ES-I3 (cell line): ENCODE data around the gene CDK15.

Experiments
- H3K36me3 ChIP-seq: 2 replicates; pipeline ENCODE4 v1.6.1; 2013; ENCODE audit warnings: mild to moderate bottlenecking, low read length, control low read depth, moderate library complexity; ENCODE audit not compliant: insufficient read depth
- H3K4me1 ChIP-seq: 2 replicates; pipeline ENCODE4 v1.6.1; 2013; ENCODE audit warnings: mild to moderate bottlenecking, control low read depth, low read length; ENCODE audit not compliant: insufficient read depth
- H3K9ac ChIP-seq: 2 replicates; pipeline ENCODE4 v1.6.1; 2013; ENCODE audit warnings: low read depth, mild to moderate bottlenecking, low read length, moderate library complexity
- H3K9me3 ChIP-seq: 2 replicates; pipeline ENCODE4 v1.6.1; 2013; ENCODE audit warnings: mild to moderate bottlenecking, low read length, moderate library complexity; ENCODE audit not compliant: control insufficient read depth, insufficient read depth

Gene CDK15

GRCh38 chr2:201929281-201930026 lies 123.1 kb downstream of the CDK15 start:
- H3K4me1 ChIP-seq: peaks cover 23% of the 10 kb centered on the region
- no peaks in the 10 kb centered on the region for H3K36me3 ChIP-seq
- no peak overlapping the region for H3K9ac ChIP-seq
- no peaks in the 10 kb centered on the region for H3K9me3 ChIP-seq

GRCh38 chr2:201930043-201930442 lies 123.7 kb downstream of the CDK15 start:
- no peaks in the 10 kb centered on the region for H3K36me3 ChIP-seq
- H3K9ac ChIP-seq: no peak overlapping the region
- H3K9me3 ChIP-seq: no peaks in the 10 kb centered on the region
- peaks cover 23% of the 10 kb centered on the region for H3K4me1 ChIP-seq

GRCh38 chr2:201930831-201931230 lies 124.5 kb downstream of the CDK15 start:
- Histone ChIP-seq H3K4me1 (peaks cover 23% of the 10 kb centered on the region), H3K9ac (no peak overlapping the region), H3K9me3 (no peaks in the 10 kb centered on the region), H3K36me3 (no peaks in the 10 kb centered on the region)

GRCh38 chr2:201931475-201931874 lies 125.1 kb downstream of the CDK15 start:
- Histone ChIP-seq H3K9ac (no peak overlapping the region), H3K9me3 (no peaks in the 10 kb centered on the region), H3K36me3 (no peaks in the 10 kb centered on the region), H3K4me1 (peaks cover 23% of the 10 kb centered on the region)

- Histone ChIP-seq H3K9ac (no peak overlapping the region), H3K4me1 (peaks cover 23% of the 10 kb centered on the region)
Measured at GRCh38 chr2:201931951-201932350, 125.6 kb downstream of the CDK15 start.

GRCh38 chr2:201932511-201932910 lies 126.2 kb downstream of the CDK15 start:
- no peaks in the 10 kb centered on the region for H3K36me3 ChIP-seq
- no peaks in the 10 kb centered on the region for H3K9me3 ChIP-seq
- H3K9ac ChIP-seq: no peak overlapping the region
- peaks cover 24% of the 10 kb centered on the region for H3K4me1 ChIP-seq

More at GRCh38 chr2:201931951-201932350, 125.6 kb downstream of the CDK15 start:
- H3K36me3 ChIP-seq: no peaks in the 10 kb centered on the region
- no peaks in the 10 kb centered on the region for H3K9me3 ChIP-seq

- Histone ChIP-seq H3K9ac (no peak overlapping the region), H3K9me3 (no peaks in the 10 kb centered on the region), H3K36me3 (no peaks in the 10 kb centered on the region), H3K4me1 (peaks cover 36% of the 10 kb centered on the region)
Measured at GRCh38 chr2:201933792-201934237, 127.5 kb downstream of the CDK15 start.

GRCh38 chr2:201936817-201937216 lies 130.5 kb downstream of the CDK15 start:
- no peak overlapping the region for H3K9ac ChIP-seq
- peaks cover 31% of the 10 kb centered on the region for H3K4me1 ChIP-seq
- H3K36me3 ChIP-seq: no peaks in the 10 kb centered on the region
- H3K9me3 ChIP-seq: no peaks in the 10 kb centered on the region

- Histone ChIP-seq H3K36me3 (no peaks in the 10 kb centered on the region), H3K9me3 (no peaks in the 10 kb centered on the region), H3K4me1 (peaks cover 27% of the 10 kb centered on the region), H3K9ac (no peak overlapping the region)
Measured at GRCh38 chr2:201937343-201937742, 131.0 kb downstream of the CDK15 start.

- H3K36me3 ChIP-seq: no peaks in the 10 kb centered on the region
- peaks cover 23% of the 10 kb centered on the region for H3K4me1 ChIP-seq
- no peak overlapping the region for H3K9ac ChIP-seq
- no peaks in the 10 kb centered on the region for H3K9me3 ChIP-seq
Measured at GRCh38 chr2:201938156-201938775, 131.9 kb downstream of the CDK15 start.

- Histone ChIP-seq H3K9ac (no peak overlapping the region), H3K36me3 (no peaks in the 10 kb centered on the region), H3K9me3 (no peaks in the 10 kb centered on the region), H3K4me1 (peaks cover 19% of the 10 kb centered on the region)
Measured at GRCh38 chr2:201938781-201939180, 132.4 kb downstream of the CDK15 start.

- Histone ChIP-seq H3K36me3 (no peaks in the 10 kb centered on the region), H3K9me3 (no peaks in the 10 kb centered on the region), H3K4me1 (peaks cover 18% of the 10 kb centered on the region), H3K9ac (no peak overlapping the region)
Measured at GRCh38 chr2:201939453-201939941, 133.2 kb downstream of the CDK15 start.

- Histone ChIP-seq H3K36me3 (no peaks in the 10 kb centered on the region), H3K9me3 (no peaks in the 10 kb centered on the region), H3K4me1 (peaks cover 25% of the 10 kb centered on the region)
Measured at GRCh38 chr2:201942531-201942930, 136.2 kb downstream of the CDK15 start.

More at GRCh38 chr2:201942531-201942930, 136.2 kb downstream of the CDK15 start:
- no peak overlapping the region for H3K9ac ChIP-seq
